ENCODE data around the gene KCNMA1.

KCNMA1 gene

GRCh38 chr10:77533887-77534278 is 103.7 kb downstream of the KCNMA1 start:
- Histone ChIP-seq H3K36me3 (ENCODE audit: control insufficient read depth, insufficient read depth, low read length) (no peaks in the 10 kb centered on the region), H3K27me3 (ENCODE audit: control insufficient read depth, insufficient read depth, low read length) (no peaks in the 10 kb centered on the region), H3K27ac (ENCODE audit: low read length) (no peak overlapping the region), H3K4me3 (ENCODE audit: low read length) (no peak overlapping the region), H3K4me1 (ENCODE audit: control insufficient read depth, insufficient read depth, low read length) (no peaks in the 10 kb centered on the region; the same call in 1 of the 2 replicates), H3K9me3 (ENCODE audit: control insufficient read depth, insufficient read depth, low read length) (no peaks in the 10 kb centered on the region)
- WGBS (ENCODE audit: insufficient coverage, insufficient read length), result no CpG with 5 or more reads among the region's 1 CpG
- DNase-seq (ENCODE audit: low read depth, low spot score), result no peak

GRCh38 chr10:77533146-77533886 is 104.3 kb downstream of the KCNMA1 start:
- Histone ChIP-seq H3K9me3 (ENCODE audit: control insufficient read depth, insufficient read depth, low read length) (no peaks in the 10 kb centered on the region), H3K27me3 (ENCODE audit: control insufficient read depth, insufficient read depth, low read length) (no peaks in the 10 kb centered on the region), H3K36me3 (ENCODE audit: control insufficient read depth, insufficient read depth, low read length) (no peaks in the 10 kb centered on the region), H3K4me3 (ENCODE audit: low read length) (no peak overlapping the region), H3K27ac (ENCODE audit: low read length) (no peak overlapping the region), H3K4me1 (ENCODE audit: control insufficient read depth, insufficient read depth, low read length) (no peaks in the 10 kb centered on the region; the same call in 1 of the 2 replicates)
- DNase-seq (ENCODE audit: low read depth, low spot score), result no peak
- no CpG with 5 or more reads among the region's 6 CpGs for WGBS (ENCODE audit: insufficient coverage, insufficient read length)

DNA sequence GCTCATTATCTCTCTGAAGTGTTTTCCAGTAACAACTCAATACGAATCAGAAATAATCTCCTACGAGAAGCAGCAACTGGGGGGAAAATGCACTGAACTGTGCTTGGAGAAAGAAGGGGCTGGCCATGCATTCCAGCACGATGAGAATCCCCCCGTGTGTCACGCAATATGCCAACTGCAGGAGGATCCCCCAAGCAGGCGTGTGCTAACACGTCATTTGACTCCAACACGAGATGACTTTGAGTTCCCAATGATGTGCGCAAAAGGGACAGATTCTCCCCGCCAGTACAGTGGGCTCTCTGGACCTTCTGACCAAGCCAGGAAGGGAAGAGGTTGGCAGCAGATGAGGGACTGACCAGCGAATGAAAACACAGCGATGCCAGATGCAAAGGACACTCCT is 105.5 kb downstream of the KCNMA1 start:
- no peaks in the 10 kb centered on the region for H3K36me3 ChIP-seq (ENCODE audit: control insufficient read depth, insufficient read depth, low read length)
- WGBS (ENCODE audit: insufficient coverage, insufficient read length), result no CpG with 5 or more reads among the region's 12 CpGs
- no peak overlapping the region for H3K4me3 ChIP-seq (ENCODE audit: low read length)
- no peaks in the 10 kb centered on the region for H3K27me3 ChIP-seq (ENCODE audit: control insufficient read depth, insufficient read depth, low read length)
- no peaks in the 10 kb centered on the region; the same call in 1 of the 2 replicates for H3K4me1 ChIP-seq (ENCODE audit: control insufficient read depth, insufficient read depth, low read length)
- DNase-seq (ENCODE audit: low read depth, low spot score), result no peak
- H3K9me3 ChIP-seq (ENCODE audit: control insufficient read depth, insufficient read depth, low read length), result no peaks in the 10 kb centered on the region
- no peak overlapping the region for H3K27ac ChIP-seq (ENCODE audit: low read length)

DNA sequence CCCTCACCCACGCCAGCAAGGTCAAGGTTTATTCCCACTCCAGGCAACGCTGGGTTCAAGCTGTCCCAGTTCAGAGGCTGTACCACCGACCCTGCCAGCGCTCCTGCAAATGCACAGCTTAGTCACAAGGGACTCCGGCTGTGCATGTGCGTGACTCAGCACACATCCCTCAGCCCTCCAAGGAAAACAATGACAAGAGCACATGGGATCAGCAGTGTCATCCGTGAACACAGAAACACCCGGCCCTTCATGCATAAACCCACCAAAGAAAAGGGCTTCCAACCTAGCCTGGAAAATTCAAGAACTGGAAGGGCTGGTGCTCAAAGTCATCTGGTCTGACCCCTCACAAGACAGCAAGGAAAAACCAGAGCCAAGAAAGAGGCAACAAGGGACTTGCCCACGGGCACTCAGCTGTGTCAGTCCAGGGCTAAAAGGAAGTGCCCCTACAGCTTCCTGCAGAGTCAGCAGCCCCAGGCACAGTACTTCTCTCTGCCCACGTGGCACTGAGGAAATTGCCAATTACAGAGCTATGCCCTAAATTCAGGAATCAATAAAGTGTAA is 106.1 kb downstream of the KCNMA1 start:
- no peak overlapping the region for H3K4me3 ChIP-seq (ENCODE audit: low read length)
- no peaks in the 10 kb centered on the region for H3K9me3 ChIP-seq (ENCODE audit: control insufficient read depth, insufficient read depth, low read length)
- DNase-seq (ENCODE audit: low read depth, low spot score), result no peak
- no peaks in the 10 kb centered on the region for H3K27me3 ChIP-seq (ENCODE audit: control insufficient read depth, insufficient read depth, low read length)
- no peaks in the 10 kb centered on the region; the same call in 1 of the 2 replicates for H3K4me1 ChIP-seq (ENCODE audit: control insufficient read depth, insufficient read depth, low read length)
- H3K36me3 ChIP-seq (ENCODE audit: control insufficient read depth, insufficient read depth, low read length), result no peaks in the 10 kb centered on the region
- H3K27ac ChIP-seq (ENCODE audit: low read length), result no peak overlapping the region
- WGBS (ENCODE audit: insufficient coverage, insufficient read length), result no CpG with 5 or more reads among the region's 10 CpGs

DNA sequence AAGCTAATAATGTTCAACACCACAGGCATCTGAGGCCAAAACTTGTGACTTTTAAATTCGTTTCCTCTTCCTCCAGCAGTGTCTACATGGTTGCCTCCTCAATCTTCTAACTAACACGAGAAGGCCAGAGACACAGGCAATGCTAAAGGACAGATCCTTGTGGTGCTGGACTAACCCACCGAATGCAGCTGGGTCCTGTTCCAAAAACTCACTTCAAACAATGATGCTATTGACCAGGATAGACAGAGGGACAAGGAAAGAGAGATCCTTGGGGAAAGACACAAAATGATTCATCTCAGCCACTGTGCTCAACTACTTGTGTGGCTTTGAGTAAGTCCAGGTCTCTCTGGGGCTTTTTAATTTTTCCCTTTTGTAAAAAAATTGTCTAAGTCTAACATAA is 107.6 kb downstream of the KCNMA1 start:
- no peaks in the 10 kb centered on the region for H3K36me3 ChIP-seq (ENCODE audit: control insufficient read depth, insufficient read depth, low read length)
- H3K9me3 ChIP-seq (ENCODE audit: control insufficient read depth, insufficient read depth, low read length), result no peaks in the 10 kb centered on the region
- WGBS (ENCODE audit: insufficient coverage, insufficient read length), result no CpG with 5 or more reads among the region's 3 CpGs
- no peak overlapping the region for H3K4me3 ChIP-seq (ENCODE audit: low read length)
- H3K27me3 ChIP-seq (ENCODE audit: control insufficient read depth, insufficient read depth, low read length), result no peaks in the 10 kb centered on the region
- no peaks in the 10 kb centered on the region; the same call in 1 of the 2 replicates for H3K4me1 ChIP-seq (ENCODE audit: control insufficient read depth, insufficient read depth, low read length)
- no peak for DNase-seq (ENCODE audit: low read depth, low spot score)
- H3K27ac ChIP-seq (ENCODE audit: low read length), result no peak overlapping the region

- no CpG with 5 or more reads among the region's 3 CpGs for WGBS (ENCODE audit: insufficient coverage, insufficient read length)
- no peaks in the 10 kb centered on the region; the same call in 1 of the 2 replicates for H3K4me1 ChIP-seq (ENCODE audit: control insufficient read depth, insufficient read depth, low read length)
- H3K27me3 ChIP-seq (ENCODE audit: control insufficient read depth, insufficient read depth, low read length), result no peaks in the 10 kb centered on the region
- no peaks in the 10 kb centered on the region for H3K36me3 ChIP-seq (ENCODE audit: control insufficient read depth, insufficient read depth, low read length)
- no peak for DNase-seq (ENCODE audit: low read depth, low spot score)
- no peak overlapping the region for H3K4me3 ChIP-seq (ENCODE audit: low read length)
- no peaks in the 10 kb centered on the region for H3K9me3 ChIP-seq (ENCODE audit: control insufficient read depth, insufficient read depth, low read length)
- no peak overlapping the region for H3K27ac ChIP-seq (ENCODE audit: low read length)
Observed at GRCh38 chr10:77529050-77529576, 108.5 kb downstream of the KCNMA1 start.

DNA sequence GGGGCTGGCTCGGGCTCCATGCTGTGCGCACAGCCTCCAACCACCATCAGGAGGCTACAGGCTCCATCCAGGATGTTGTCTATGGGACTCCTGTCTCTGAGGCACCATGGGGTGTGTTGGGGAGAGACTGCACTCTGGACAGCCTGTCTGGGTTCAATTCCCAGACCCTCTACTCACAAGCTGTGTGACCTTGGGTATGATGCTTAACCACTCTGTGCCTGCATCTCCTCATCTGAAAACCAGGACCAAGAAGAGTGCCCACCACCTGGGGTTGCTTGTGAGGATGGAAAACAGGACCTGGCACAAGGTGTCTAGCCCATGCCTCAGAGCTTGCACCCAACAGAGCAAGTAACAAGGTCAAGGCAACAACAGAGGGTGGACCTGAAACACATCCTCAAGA is 109.8 kb downstream of the KCNMA1 start:
- H3K9me3 ChIP-seq (ENCODE audit: control insufficient read depth, insufficient read depth, low read length), result no peaks in the 10 kb centered on the region
- H3K27ac ChIP-seq (ENCODE audit: low read length), result no peak overlapping the region
- no CpG with 5 or more reads among the region's 2 CpGs for WGBS (ENCODE audit: insufficient coverage, insufficient read length)
- H3K4me3 ChIP-seq (ENCODE audit: low read length), result no peak overlapping the region
- DNase-seq (ENCODE audit: low read depth, low spot score), result no peak
- no peaks in the 10 kb centered on the region for H3K36me3 ChIP-seq (ENCODE audit: control insufficient read depth, insufficient read depth, low read length)
- no peaks in the 10 kb centered on the region; the same call in 1 of the 2 replicates for H3K4me1 ChIP-seq (ENCODE audit: control insufficient read depth, insufficient read depth, low read length)
- H3K27me3 ChIP-seq (ENCODE audit: control insufficient read depth, insufficient read depth, low read length), result no peaks in the 10 kb centered on the region

DNA sequence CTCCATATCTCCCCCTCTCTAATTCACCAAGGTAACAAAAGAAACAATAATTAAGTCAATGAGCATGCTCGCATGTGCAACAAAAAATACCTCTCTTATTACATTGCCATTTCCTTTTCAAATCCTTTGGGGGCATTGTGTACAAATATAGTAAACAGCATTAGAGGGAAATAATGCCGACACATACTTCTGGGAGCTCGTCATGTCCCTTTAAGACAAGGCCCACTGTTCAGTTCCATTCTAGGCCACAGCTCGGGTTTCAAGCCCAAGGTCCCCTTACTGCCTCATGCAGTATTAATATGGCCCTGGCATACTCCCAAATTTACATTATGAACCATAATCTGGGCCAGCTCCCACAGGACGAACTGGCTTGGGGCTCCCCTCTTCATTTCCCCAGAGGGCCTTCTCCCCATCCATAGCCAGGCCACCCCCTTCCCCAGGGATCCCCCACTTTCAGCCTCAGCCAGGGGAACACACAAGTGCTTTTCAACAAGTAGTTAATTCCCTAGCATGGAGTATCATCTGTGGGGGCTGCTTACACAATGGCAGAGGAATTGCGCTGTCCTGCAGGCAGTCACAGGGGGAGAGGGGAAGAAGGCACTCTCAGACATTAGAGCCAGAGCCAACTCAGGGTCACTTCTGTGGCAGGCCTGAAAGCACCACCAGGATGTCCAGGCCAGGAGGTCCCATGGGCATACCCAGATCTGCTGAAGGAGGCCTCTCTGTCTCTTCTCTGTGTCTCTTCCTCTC is 110.6 kb downstream of the KCNMA1 start:
- Histone ChIP-seq H3K9me3 (ENCODE audit: control insufficient read depth, insufficient read depth, low read length) (no peaks in the 10 kb centered on the region), H3K27ac (ENCODE audit: low read length) (no peak overlapping the region), H3K4me1 (ENCODE audit: control insufficient read depth, insufficient read depth, low read length) (no peaks in the 10 kb centered on the region; the same call in 1 of the 2 replicates), H3K4me3 (ENCODE audit: low read length) (no peak overlapping the region), H3K27me3 (ENCODE audit: control insufficient read depth, insufficient read depth, low read length) (no peaks in the 10 kb centered on the region), H3K36me3 (ENCODE audit: control insufficient read depth, insufficient read depth, low read length) (no peaks in the 10 kb centered on the region)
- DNase-seq (ENCODE audit: low read depth, low spot score), result no peak
- WGBS (ENCODE audit: insufficient coverage, insufficient read length), result no CpG with 5 or more reads among the region's 6 CpGs

- H3K27ac ChIP-seq (ENCODE audit: low read length), result no peak overlapping the region
- no peaks in the 10 kb centered on the region; the same call in 1 of the 2 replicates for H3K4me1 ChIP-seq (ENCODE audit: control insufficient read depth, insufficient read depth, low read length)
- DNase-seq (ENCODE audit: low read depth, low spot score), result no peak
- H3K4me3 ChIP-seq (ENCODE audit: low read length), result no peak overlapping the region
- H3K36me3 ChIP-seq (ENCODE audit: control insufficient read depth, insufficient read depth, low read length), result no peaks in the 10 kb centered on the region
- no peaks in the 10 kb centered on the region for H3K9me3 ChIP-seq (ENCODE audit: control insufficient read depth, insufficient read depth, low read length)
- WGBS (ENCODE audit: insufficient coverage, insufficient read length), result no CpG with 5 or more reads among the region's 6 CpGs
- no peaks in the 10 kb centered on the region for H3K27me3 ChIP-seq (ENCODE audit: control insufficient read depth, insufficient read depth, low read length)
Observed at GRCh38 chr10:77524281-77524711, 113.3 kb downstream of the KCNMA1 start.

DNA sequence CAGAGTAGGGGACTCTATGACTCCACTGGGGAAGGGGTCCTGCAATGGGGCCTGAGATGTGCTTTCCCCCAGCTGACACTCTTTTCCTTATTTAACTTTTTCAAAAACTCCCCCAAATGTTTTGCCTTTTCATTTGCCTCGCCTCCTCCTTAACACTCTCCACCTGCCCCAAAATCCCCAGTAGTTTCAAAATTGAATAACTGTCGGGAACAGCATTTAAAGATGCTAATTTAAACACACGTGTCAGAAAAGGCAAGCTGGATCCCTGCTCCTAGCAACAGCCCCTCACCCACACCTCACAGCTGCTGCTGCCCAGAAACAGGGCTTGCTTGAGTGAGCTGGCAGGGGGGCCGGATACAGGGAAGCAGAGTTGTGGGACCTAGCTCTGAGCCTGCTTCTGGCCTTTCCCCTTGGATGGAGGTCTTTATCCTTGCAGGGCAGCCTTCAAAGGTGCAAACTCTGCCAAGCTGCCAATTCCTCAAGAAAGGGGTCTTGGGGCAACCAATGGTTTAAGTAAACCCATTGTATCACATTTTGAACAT is 115.3 kb downstream of the KCNMA1 start:
- 100% methylated on average over 1 of the region's 4 CpGs for WGBS (ENCODE audit: insufficient coverage, insufficient read length)
- DNase-seq (ENCODE audit: low read depth, low spot score), result no peak
- no peaks in the 10 kb centered on the region for H3K27me3 ChIP-seq (ENCODE audit: control insufficient read depth, insufficient read depth, low read length)
- H3K36me3 ChIP-seq (ENCODE audit: control insufficient read depth, insufficient read depth, low read length), result no peaks in the 10 kb centered on the region
- H3K4me1 ChIP-seq (ENCODE audit: control insufficient read depth, insufficient read depth, low read length), result no peaks in the 10 kb centered on the region; the same call in 1 of the 2 replicates
- no peak overlapping the region for H3K27ac ChIP-seq (ENCODE audit: low read length)
- no peak overlapping the region for H3K4me3 ChIP-seq (ENCODE audit: low read length)
- H3K9me3 ChIP-seq (ENCODE audit: control insufficient read depth, insufficient read depth, low read length), result no peaks in the 10 kb centered on the region

Measured in iPS DF 6.9 (cell line).